ENCODE data around the gene SMYD1.

Gene SMYD1

GRCh38 chr2:88068044-88068443 lies 419 bp downstream of the SMYD1 start:
- Histone ChIP-seq H2AK5ac (ENCODE audit: low read depth, low read length) (no peak overlapping the region), H3K27ac (replicated peaks; ENCODE audit: low read length) (no peak overlapping the region), H4K91ac (ENCODE audit: low read depth, low read length, poor library complexity) (no peak overlapping the region), H3K4me1 (ENCODE audit: control insufficient read depth in 2 of 2, insufficient read depth in 1 of 2, low read depth in 1 of 2, low read length in 2 of 2) (peaks cover 0 to 5% of the 10 kb centered on the region in 2 donors), H3K4me3 (ENCODE audit: low read length in 2 of 2) (no peak overlapping the region), H3K79me1 (ENCODE audit: low read depth, low read length) (no peaks in the 10 kb centered on the region), H2BK5ac (ENCODE audit: low read length) (no peak overlapping the region), H3K4me2 (ENCODE audit: insufficient read depth, low read length, poor library complexity, severe bottlenecking) (no peak overlapping the region), H3K14ac (ENCODE audit: low read length) (no peak overlapping the region), H3K9me3 (replicated peaks in 1 of 2; ENCODE audit: control insufficient read depth in 2 of 2, insufficient read depth in 1 of 2, low read depth in 1 of 2, low read length in 2 of 2) (no peaks in the 10 kb centered on the region), H4K8ac (ENCODE audit: low read depth, low read length) (no peak overlapping the region), H2BK120ac (ENCODE audit: low read depth, low read length) (no peak overlapping the region), H2AFZ (ENCODE audit: low read length) (no peak overlapping the region), H3K4ac (ENCODE audit: low read length) (no peak overlapping the region), H3K18ac (ENCODE audit: low read length) (no peak overlapping the region), H3K23ac (ENCODE audit: low read depth, low read length, poor library complexity) (no peak overlapping the region), H3K36me3 (replicated peaks in 1 of 2; ENCODE audit: control insufficient read depth in 2 of 2, insufficient read depth in 2 of 2, low read length in 2 of 2) (no peaks in the 10 kb centered on the region), H3K27me3 (ENCODE audit: control insufficient read depth in 3 of 3, insufficient read depth in 3 of 3, low read depth in 1 of 3, low read length in 3 of 3) (peaks cover 0 to 6% (median 0%) of the 10 kb centered on the region in 3 experiments), H2BK12ac (ENCODE audit: low read length) (no peak overlapping the region), H2BK15ac (ENCODE audit: low read length) (no peak overlapping the region), H3K9ac (ENCODE audit: low read depth, low read length, poor library complexity) (no peak overlapping the region)
- WGBS, 2 donors (ENCODE audit: extremely low coverage in 2 of 2, insufficient read length in 2 of 2, insufficient replicate concordance in 1 of 2), result no CpG with 5 or more reads among the region's 2 CpGs
- no peak for DNase-seq (ENCODE audit: low spot score)

- no peak overlapping the region for H2BK5ac ChIP-seq (ENCODE audit: low read length)
- H2BK12ac ChIP-seq (ENCODE audit: low read length), result no peak overlapping the region
- H3K4me2 ChIP-seq (ENCODE audit: insufficient read depth, low read length, poor library complexity, severe bottlenecking), result no peak overlapping the region
- no peaks in the 10 kb centered on the region for H3K9me3 ChIP-seq (replicated peaks in 1 of 2; ENCODE audit: control insufficient read depth in 2 of 2, insufficient read depth in 1 of 2, low read depth in 1 of 2, low read length in 2 of 2)
- H4K8ac ChIP-seq (ENCODE audit: low read depth, low read length), result no peak overlapping the region
- H3K79me1 ChIP-seq (ENCODE audit: low read depth, low read length), result no peaks in the 10 kb centered on the region
- H2AK5ac ChIP-seq (ENCODE audit: low read depth, low read length), result no peak overlapping the region
- peaks cover 0 to 6% (median 0%) of the 10 kb centered on the region in 3 experiments for H3K27me3 ChIP-seq (ENCODE audit: control insufficient read depth in 3 of 3, insufficient read depth in 3 of 3, low read depth in 1 of 3, low read length in 3 of 3)
- no peak overlapping the region for H3K18ac ChIP-seq (ENCODE audit: low read length)
- peaks cover 0 to 5% of the 10 kb centered on the region in 2 donors for H3K4me1 ChIP-seq (ENCODE audit: control insufficient read depth in 2 of 2, insufficient read depth in 1 of 2, low read depth in 1 of 2, low read length in 2 of 2)
- no peak overlapping the region for H4K91ac ChIP-seq (ENCODE audit: low read depth, low read length, poor library complexity)
- no peak overlapping the region for H2BK120ac ChIP-seq (ENCODE audit: low read depth, low read length)
- no peak overlapping the region for H3K4ac ChIP-seq (ENCODE audit: low read length)
- no peak overlapping the region for H3K27ac ChIP-seq (replicated peaks; ENCODE audit: low read length)
- H2AFZ ChIP-seq (ENCODE audit: low read length), result no peak overlapping the region
- no peak overlapping the region for H3K9ac ChIP-seq (ENCODE audit: low read depth, low read length, poor library complexity)
- H3K23ac ChIP-seq (ENCODE audit: low read depth, low read length, poor library complexity), result no peak overlapping the region
- H2BK15ac ChIP-seq (ENCODE audit: low read length), result no peak overlapping the region
- no peaks in the 10 kb centered on the region for H3K36me3 ChIP-seq (replicated peaks in 1 of 2; ENCODE audit: control insufficient read depth in 2 of 2, insufficient read depth in 2 of 2, low read length in 2 of 2)
- no peak overlapping the region for H3K4me3 ChIP-seq (ENCODE audit: low read length in 2 of 2)
- DNase-seq (ENCODE audit: low spot score), result no peak
- no peak overlapping the region for H3K14ac ChIP-seq (ENCODE audit: low read length)
Measured at GRCh38 chr2:88069117-88069516, 1.5 kb downstream of the SMYD1 start.

GRCh38 chr2:88070055-88070454 lies 2.4 kb downstream of the SMYD1 start:
- Histone ChIP-seq H3K23ac (ENCODE audit: low read depth, low read length, poor library complexity) (no peak overlapping the region), H3K36me3 (replicated peaks in 1 of 2; ENCODE audit: control insufficient read depth in 2 of 2, insufficient read depth in 2 of 2, low read length in 2 of 2) (no peaks in the 10 kb centered on the region), H2BK15ac (ENCODE audit: low read length) (no peak overlapping the region), H2AK5ac (ENCODE audit: low read depth, low read length) (no peak overlapping the region), H3K4ac (ENCODE audit: low read length) (no peak overlapping the region), H3K27ac (replicated peaks; ENCODE audit: low read length) (no peak overlapping the region), H3K4me1 (ENCODE audit: control insufficient read depth in 2 of 2, insufficient read depth in 1 of 2, low read depth in 1 of 2, low read length in 2 of 2) (peaks cover 0 to 5% of the 10 kb centered on the region in 2 donors), H4K91ac (ENCODE audit: low read depth, low read length, poor library complexity) (no peak overlapping the region), H3K27me3 (ENCODE audit: control insufficient read depth in 3 of 3, insufficient read depth in 3 of 3, low read depth in 1 of 3, low read length in 3 of 3) (peaks cover 0 to 6% (median 0%) of the 10 kb centered on the region in 3 experiments), H3K9ac (ENCODE audit: low read depth, low read length, poor library complexity) (no peak overlapping the region), H2BK12ac (ENCODE audit: low read length) (no peak overlapping the region), H2AFZ (ENCODE audit: low read length) (no peak overlapping the region), H4K8ac (ENCODE audit: low read depth, low read length) (no peak overlapping the region), H2BK5ac (ENCODE audit: low read length) (no peak overlapping the region), H3K4me2 (ENCODE audit: insufficient read depth, low read length, poor library complexity, severe bottlenecking) (no peak overlapping the region), H3K9me3 (replicated peaks in 1 of 2; ENCODE audit: control insufficient read depth in 2 of 2, insufficient read depth in 1 of 2, low read depth in 1 of 2, low read length in 2 of 2) (no peaks in the 10 kb centered on the region), H3K14ac (ENCODE audit: low read length) (no peak overlapping the region), H3K18ac (ENCODE audit: low read length) (no peak overlapping the region), H3K4me3 (ENCODE audit: low read length in 2 of 2) (no peak overlapping the region), H3K79me1 (ENCODE audit: low read depth, low read length) (no peaks in the 10 kb centered on the region), H2BK120ac (ENCODE audit: low read depth, low read length) (no peak overlapping the region)
- DNase-seq (ENCODE audit: low spot score), result no peak
- 100% methylated on average over 1 of the region's 1 CpG; no CpG with 5 or more reads in 1 of the 2 donors for WGBS, 2 donors (ENCODE audit: extremely low coverage in 2 of 2, insufficient read length in 2 of 2, insufficient replicate concordance in 1 of 2)

- no CpG with 5 or more reads among the region's 2 CpGs for WGBS, 2 donors (ENCODE audit: extremely low coverage in 2 of 2, insufficient read length in 2 of 2, insufficient replicate concordance in 1 of 2)
- no peak overlapping the region for H2AFZ ChIP-seq (ENCODE audit: low read length)
- H3K36me3 ChIP-seq (replicated peaks in 1 of 2; ENCODE audit: control insufficient read depth in 2 of 2, insufficient read depth in 2 of 2, low read length in 2 of 2), result no peaks in the 10 kb centered on the region
- no peak overlapping the region for H3K4ac ChIP-seq (ENCODE audit: low read length)
- no peak overlapping the region for H3K27ac ChIP-seq (replicated peaks; ENCODE audit: low read length)
- H3K4me3 ChIP-seq (ENCODE audit: low read length in 2 of 2), result no peak overlapping the region
- no peak for DNase-seq (ENCODE audit: low spot score)
- H3K4me2 ChIP-seq (ENCODE audit: insufficient read depth, low read length, poor library complexity, severe bottlenecking), result no peak overlapping the region
- peaks cover 0 to 5% of the 10 kb centered on the region in 2 donors for H3K4me1 ChIP-seq (ENCODE audit: control insufficient read depth in 2 of 2, insufficient read depth in 1 of 2, low read depth in 1 of 2, low read length in 2 of 2)
- no peak overlapping the region for H2BK12ac ChIP-seq (ENCODE audit: low read length)
- no peaks in the 10 kb centered on the region for H3K79me1 ChIP-seq (ENCODE audit: low read depth, low read length)
- H4K8ac ChIP-seq (ENCODE audit: low read depth, low read length), result no peak overlapping the region
- H3K9me3 ChIP-seq (replicated peaks in 1 of 2; ENCODE audit: control insufficient read depth in 2 of 2, insufficient read depth in 1 of 2, low read depth in 1 of 2, low read length in 2 of 2), result no peaks in the 10 kb centered on the region
- no peak overlapping the region for H2BK15ac ChIP-seq (ENCODE audit: low read length)
- H3K23ac ChIP-seq (ENCODE audit: low read depth, low read length, poor library complexity), result no peak overlapping the region
- no peak overlapping the region for H2AK5ac ChIP-seq (ENCODE audit: low read depth, low read length)
- no peak overlapping the region for H2BK120ac ChIP-seq (ENCODE audit: low read depth, low read length)
- no peak overlapping the region for H2BK5ac ChIP-seq (ENCODE audit: low read length)
- H4K91ac ChIP-seq (ENCODE audit: low read depth, low read length, poor library complexity), result no peak overlapping the region
- peaks cover 0 to 6% (median 0%) of the 10 kb centered on the region in 3 experiments for H3K27me3 ChIP-seq (ENCODE audit: control insufficient read depth in 3 of 3, insufficient read depth in 3 of 3, low read depth in 1 of 3, low read length in 3 of 3)
- no peak overlapping the region for H3K9ac ChIP-seq (ENCODE audit: low read depth, low read length, poor library complexity)
- H3K14ac ChIP-seq (ENCODE audit: low read length), result no peak overlapping the region
- no peak overlapping the region for H3K18ac ChIP-seq (ENCODE audit: low read length)
Measured at GRCh38 chr2:88071365-88071764, 3.7 kb downstream of the SMYD1 start.
